ENCODE measurements around the gene BFSP1.

The BFSP1 gene

DNA sequence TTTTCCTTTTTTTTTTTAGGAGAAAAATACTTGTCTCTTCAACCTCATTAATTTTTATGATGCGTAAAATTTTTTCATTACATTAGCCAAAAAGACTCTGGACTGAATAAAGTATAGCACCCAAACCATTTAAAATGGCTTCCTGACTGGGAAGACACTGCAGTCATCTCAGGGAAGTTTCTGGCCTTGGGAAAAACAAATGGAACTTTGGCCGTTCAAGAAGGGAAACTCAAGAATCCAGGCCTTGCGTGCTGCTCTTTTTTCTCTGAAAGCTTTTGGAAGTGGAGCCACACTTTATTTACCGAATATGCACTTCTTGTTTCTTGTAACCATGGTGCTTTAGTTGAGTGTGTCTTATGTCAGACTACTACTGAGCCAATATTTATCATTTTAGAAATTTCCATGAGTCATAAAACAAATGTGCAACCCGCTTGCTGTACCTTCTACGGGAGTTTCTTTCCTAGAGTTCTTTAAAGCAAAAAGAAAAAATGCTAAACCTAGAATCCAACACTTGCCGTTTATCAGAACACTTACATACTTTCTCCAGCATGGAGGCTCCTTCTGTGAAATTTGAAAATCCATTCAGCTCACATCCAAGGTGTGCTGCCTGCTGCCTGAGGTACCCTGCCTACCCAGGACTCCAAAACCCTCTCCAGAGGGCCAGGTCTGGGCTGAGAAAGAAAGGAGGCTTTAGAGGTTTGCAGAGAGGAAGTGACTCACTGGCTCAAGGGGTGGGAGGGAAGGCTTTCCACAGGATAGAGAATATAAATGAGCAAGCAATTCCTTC lies 27.2 kb upstream of the BFSP1 start:
- DNase-seq (ENCODE audit: low read depth in 1 of 2, low spot score in 1 of 2), result no peak

DNA sequence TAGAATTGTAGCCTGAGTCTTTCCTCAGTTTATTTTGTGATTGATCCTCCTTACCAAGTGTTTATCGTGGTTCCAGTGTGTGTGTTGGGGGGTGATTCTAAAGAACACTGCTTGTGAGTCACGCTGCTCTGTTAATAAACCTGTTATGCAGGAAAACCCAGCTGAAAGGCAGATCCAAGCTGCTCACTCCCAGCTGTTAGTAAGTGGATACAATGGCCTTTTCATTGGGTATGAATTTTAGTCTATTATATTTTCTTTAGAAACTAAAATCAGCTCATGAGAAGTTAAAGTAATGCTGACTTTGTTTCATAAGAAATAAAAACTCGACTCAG lies 26.5 kb upstream of the BFSP1 start:
- no peak for DNase-seq (ENCODE audit: low read depth in 1 of 2, low spot score in 1 of 2)

DNA sequence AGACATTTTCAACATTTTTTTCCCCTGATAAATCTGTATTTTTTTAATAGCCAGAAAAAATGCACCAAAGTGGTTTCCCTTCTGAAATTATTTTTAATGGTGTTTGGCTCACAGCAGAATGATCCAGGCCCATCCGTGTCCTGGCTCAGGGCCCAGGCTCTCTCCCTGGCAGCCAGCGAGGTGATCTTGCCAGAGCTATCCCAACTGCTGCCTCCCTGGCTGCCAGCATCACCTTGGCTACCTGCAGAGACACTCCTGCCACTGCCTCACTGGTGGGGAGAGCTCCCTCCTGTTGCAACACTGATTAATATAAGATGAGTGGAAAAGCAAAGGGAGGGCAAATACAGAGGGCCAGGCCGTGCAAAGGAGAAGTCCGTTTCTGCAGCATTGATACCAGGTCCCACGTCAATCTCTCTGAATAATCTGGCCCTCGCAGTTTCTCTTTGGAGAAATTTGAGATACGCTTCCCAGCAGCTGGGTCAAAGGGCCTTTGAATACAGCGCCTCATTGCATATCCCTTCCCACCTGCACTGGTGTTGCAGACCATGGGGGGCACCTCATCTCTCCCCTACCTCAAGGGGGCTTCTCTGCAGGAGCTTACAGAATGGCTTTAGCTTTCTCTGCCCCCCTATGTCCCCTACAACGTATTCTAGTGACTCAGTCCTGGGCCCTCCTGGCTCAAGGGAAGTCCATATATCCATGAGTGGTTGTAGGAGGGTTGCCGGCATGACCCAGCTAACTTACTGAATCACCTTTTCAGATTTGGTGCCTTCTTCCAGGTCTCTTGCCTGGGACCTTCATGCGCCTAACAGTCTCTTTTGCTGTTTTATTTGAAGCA lies 25.9 kb upstream of the BFSP1 start:
- DNase-seq (ENCODE audit: low read depth in 1 of 2, low spot score in 1 of 2), result no peak

DNA sequence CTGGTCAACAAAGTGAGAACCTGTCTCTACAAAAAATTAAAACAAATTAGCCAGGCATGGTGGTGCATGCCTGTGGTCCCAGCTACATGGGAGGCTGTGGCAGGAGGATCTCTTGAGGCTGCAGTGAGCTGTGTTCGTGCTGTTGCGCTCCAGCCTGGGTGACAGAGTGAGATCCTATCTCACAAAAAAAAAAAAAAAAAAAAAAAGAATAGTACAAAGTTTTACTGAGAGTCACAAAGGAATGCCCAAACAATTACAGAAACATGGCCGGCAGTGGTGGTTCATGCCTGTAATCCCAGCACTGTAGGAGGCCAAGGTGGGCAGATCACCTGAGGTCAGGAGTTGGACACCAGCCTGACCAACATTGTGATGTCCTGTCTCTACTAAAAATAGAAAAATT lies 23.9 kb upstream of the BFSP1 start:
- DNase-seq (ENCODE audit: low read depth in 1 of 2, low spot score in 1 of 2), result no peak

DNA sequence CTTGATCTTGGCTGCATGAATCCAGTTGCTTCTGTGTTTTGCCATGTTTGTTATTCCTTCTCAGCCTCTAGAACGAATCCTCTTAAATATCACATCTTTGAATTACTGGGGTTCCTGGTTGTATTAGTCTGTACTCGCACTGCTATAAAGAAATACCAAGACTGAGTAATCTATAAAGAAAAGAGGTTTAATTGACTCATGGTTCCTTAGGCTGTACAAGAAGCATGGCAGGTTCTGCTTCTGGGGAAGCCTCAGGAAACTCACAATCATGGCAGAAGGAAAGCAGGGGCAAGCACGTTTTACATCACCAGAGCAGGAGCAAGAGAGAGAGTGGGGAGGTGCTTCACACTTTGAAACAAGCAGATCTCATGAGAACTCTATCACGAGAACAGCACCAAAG lies 18.0 kb upstream of the BFSP1 start:
- no peak for DNase-seq (ENCODE audit: low read depth in 1 of 2, low spot score in 1 of 2)

DNA sequence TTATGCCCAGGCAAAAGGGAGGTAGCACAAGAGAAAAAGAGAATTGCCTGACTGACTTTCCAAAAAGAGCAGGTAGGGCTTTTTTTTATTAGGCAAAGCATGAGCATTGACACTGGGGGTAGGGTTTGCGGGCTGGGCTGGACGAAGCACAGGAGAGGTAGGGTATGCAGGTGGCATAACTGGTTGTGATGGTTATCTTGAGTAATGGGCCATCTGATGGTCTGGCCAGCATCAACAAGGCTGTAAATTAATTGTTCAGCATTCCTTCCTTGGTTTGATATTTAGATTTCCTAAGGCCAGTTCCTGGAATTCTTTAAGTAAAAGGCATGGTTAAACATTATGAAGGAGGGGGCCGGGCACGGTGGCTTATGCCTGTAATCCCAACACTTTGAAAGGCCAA lies 13.9 kb upstream of the BFSP1 start:
- no peak for DNase-seq (ENCODE audit: low read depth in 1 of 2, low spot score in 1 of 2)

DNA sequence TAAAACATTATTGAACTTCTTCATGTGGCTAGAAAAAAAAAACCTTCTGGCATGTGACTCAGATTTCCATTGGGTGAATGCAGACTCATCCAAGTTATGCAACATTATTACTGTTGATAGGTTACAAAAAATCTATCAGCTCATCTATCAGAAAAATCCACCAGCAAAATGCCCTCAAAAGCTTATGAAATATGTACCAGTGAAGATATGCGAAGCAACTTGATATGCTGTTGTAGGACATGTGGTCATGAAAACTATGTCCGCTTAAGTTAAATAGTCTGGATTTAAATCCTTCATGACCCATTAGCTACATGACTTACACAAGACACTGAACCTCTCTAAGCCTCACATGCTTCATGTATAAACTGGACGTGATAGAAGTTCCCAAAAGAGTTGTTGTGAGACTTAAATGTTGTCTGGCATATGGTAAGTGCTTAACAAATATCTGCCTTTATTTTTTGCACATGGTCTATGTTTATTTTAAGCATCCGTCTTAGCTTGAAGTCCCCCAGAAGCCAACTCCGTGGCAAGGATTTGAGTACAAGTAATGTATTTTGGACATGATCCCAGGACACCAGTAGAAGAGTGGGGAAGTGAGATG lies 12.5 kb upstream of the BFSP1 start:
- DNase-seq (ENCODE audit: low read depth in 1 of 2, low spot score in 1 of 2), result no peak

DNA sequence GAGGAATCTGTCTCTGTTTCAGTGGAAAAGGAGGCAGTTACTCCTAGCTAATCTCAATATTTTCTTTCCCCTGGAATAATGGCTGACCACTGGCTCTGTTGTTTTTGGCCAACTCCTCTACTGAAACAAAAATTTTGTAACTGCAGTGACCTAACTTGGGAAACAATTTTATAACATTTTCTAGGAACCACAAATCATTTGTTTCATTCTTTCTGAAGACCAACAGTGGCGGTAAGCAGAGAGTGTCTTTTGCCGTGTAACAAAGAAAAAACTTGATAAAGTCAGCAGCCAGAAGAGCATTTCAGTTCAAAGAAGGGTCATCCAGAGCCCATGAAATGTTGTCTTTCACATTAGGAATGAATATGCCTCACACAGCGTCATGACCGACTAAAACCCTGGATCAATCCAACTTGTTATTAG lies 11.8 kb upstream of the BFSP1 start:
- DNase-seq (ENCODE audit: low read depth in 1 of 2, low spot score in 1 of 2), result no peak

DNA sequence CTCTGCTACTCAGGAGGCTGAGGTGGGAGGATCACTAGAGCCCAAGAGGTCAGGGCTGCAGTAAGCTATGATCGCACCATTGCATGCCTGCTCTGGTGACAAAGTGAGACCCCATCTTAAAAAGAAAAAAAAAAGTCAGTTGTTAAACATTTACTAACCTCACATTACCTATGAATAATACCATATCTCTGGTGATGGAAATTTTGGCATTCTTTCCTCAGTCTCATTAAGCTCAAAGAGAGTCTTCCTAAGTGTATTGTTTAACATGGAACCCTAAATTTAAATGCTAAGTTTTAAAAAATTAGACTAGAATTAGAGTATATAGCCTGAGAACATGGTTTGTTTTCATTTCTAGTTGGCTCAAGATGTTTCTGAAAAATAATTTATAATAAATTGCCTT lies 11.3 kb upstream of the BFSP1 start:
- no peak for DNase-seq (ENCODE audit: low read depth in 1 of 2, low spot score in 1 of 2)

DNA sequence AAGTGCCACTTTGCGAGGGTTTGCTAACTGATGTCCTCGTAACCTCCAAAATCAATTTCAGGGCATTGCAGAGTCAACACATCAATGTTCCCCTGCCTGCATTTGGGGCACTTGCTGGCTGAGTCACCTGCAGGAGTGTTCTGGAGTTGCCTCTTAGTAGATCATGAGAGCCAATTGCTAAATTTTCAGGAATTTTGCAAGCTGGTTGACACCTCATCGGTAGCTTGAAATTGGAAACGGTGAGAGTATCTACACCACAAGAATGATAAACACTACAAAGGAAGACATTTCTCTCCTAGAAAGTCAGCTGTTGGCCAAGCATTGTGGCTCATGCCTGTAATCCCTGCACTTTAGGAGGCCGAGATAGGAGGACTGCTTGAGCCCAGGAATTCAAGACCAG lies 10.8 kb upstream of the BFSP1 start:
- DNase-seq (ENCODE audit: low read depth in 1 of 2, low spot score in 1 of 2), result no peak

DNA sequence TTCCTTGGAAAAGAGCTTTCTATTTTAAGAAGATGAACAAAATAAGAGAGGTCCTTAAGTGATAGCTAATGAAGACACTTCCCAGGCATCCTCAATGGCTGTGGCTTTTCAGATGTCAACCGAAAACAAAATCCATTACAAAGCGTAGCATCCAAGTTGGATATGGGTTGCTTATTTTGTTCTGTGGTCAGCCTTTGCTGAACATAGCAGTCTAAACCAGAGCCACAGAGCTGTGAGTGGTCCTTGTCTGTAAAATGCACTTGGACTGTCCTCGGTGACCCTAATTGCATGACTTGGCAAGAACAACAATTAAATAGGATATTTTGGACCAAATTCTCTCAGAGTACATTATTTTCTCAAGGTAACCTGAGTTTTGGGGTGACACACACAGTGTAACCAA lies 10.4 kb upstream of the BFSP1 start:
- DNase-seq (ENCODE audit: low read depth in 1 of 2, low spot score in 1 of 2), result no peak

DNA sequence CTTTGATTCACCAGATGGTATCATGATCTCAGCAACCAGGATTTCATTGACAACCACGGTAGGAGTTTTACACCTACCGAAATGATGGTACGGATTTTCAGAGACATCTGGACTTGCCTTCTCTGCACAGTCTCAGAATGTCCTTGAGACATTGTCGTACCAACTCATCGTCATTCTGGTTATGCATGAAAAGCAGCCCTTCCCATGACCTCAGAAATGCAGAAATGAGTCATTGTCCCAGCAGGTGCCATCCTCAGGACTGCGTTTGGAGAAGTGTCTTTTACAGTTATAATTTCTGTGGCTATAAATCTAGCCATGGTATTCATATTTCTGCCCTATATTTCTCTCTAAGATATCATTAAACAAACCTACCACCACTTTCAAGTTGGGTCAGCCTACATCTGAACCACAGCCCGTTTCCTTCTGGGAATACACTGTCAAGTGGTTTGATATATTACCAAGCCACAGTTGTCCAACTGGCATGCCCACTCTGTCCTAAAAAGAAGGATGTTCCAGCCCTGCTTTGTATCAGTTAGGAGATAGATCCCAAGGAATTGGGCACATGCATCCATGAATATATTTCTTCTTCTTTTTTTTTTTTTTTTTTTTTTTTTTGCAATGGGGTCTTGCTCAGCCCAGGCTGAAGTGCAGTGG lies 7.5 kb upstream of the BFSP1 start:
- DNase-seq (ENCODE audit: low read depth in 1 of 2, low spot score in 1 of 2), result no peak

DNA sequence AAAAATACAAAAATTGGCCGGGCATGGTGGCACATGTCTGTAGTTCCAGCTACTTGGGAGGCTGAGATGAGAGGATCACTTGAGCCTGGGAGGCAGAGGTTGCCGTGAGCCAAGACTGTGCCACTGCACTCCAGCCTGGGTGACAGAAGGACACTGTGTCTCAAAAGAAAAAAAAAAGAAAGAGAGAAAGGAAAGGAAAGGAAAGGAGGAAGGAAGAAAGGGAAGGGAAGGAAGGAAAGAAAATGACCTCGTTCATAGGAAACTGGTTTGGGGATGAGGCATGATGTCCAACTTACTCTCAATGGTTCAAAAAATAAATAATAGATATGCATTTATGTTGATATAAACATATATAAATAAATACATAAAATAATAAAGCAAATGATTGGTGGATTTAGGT lies 6.8 kb upstream of the BFSP1 start:
- DNase-seq (ENCODE audit: low read depth in 1 of 2, low spot score in 1 of 2), result no peak

DNA sequence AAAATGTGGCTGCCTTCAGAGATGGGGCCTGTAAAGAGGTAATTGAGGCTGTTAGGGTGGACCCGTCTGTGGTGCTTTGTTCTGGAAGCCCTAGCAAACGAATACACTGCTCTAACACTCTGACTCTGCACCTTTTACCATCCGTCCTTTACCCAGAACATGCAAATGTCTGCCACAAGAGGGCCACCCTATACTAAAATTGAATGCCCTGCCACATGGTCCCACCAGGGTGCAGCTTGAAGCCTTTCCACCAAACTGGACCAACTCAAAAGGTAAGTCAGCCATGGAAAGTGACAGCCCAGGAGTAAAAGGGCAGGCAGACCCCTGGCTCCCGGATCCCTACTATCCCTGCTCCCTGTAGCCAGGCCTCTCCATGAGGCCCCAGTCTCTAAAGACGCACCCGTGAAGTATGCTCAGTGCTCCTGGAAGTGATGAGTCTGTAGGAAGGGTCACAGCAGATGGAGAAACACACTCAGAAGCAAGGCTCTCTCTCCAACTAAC lies 5.8 kb upstream of the BFSP1 start:
- peak; percentile 26 to 32 for DNase-seq (ENCODE audit: low read depth in 1 of 2, low spot score in 1 of 2)

DNA sequence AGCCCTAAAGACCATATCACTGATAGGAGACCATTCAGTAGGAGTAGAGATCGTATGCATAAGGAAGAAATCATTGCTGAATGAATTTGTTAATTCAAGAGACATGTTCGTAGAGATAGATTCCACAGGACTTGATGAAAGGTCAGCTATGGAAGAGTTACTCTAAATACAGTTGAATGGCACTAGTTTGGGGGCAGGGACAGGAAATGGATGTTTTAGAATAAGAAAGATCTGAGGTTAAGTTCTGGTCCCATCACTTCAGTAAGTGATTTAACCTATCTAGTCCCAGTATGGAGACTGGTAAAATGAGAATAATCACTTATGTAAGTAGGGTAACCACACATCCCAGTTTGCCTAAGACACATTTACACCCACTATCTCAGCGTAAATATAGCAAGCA lies 2.9 kb upstream of the BFSP1 start:
- DNase-seq (ENCODE audit: low read depth in 1 of 2, low spot score in 1 of 2), result no peak

DNA sequence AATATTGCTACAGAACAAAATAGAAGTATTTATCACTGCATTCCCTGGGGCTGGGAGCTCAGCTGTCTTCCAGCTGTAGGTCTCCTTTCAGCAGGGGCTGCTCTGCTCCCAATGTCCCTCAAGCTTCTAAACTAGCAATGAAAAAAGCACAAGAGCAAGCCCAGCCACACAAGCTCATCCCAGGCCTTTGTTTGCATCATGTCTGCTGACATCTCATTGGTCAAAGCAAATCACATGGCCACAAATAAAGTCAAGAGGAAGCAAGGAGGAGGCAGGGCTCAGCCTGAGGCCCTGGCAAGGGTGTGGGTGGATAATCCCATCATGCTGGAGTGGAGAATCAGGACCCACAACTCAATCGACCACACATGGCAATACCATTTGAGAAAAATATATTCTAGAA lies 2.2 kb upstream of the BFSP1 start:
- no peak for DNase-seq (ENCODE audit: low read depth in 1 of 2, low spot score in 1 of 2)

DNA sequence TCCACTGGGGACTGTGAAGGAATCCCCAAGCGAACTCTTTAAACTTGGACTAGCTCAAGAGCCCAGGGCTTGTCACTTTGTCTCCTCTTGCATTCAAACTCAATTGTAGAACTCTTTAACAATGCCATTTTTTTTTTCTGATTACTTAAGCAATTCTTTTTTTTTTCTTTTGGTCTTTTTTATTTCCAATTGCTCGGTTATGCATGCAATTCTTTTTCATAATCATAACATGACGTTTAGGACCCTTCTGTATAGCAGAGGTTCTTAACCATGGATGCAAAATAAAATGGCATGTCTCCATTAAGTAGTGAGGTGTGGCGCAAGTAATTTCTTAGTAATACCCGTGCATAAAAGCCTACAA lies 466 bp upstream of the BFSP1 start:
- no peak for DNase-seq (ENCODE audit: low read depth in 1 of 2, low spot score in 1 of 2)

DNA sequence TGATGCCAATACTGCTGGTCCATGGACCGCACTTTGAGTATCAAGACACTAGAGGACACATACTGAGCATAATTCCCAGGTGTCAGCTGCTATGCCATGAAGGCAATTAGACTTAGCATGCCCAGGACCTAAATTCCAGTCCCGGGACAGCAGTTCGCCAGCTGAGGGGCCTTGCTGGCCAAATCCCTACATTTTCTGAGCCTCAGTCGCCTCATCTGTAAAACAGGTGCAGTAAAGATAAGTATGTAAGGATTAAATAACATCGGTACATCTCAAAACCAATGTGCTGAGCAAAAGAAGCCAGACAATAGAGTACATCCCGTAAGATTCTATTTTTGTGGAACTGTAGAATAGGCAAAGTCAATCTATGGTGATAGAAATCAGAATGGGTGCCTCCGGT lies 1.0 kb downstream of the BFSP1 start:
- DNase-seq (ENCODE audit: low read depth in 1 of 2, low spot score in 1 of 2), result no peak

DNA sequence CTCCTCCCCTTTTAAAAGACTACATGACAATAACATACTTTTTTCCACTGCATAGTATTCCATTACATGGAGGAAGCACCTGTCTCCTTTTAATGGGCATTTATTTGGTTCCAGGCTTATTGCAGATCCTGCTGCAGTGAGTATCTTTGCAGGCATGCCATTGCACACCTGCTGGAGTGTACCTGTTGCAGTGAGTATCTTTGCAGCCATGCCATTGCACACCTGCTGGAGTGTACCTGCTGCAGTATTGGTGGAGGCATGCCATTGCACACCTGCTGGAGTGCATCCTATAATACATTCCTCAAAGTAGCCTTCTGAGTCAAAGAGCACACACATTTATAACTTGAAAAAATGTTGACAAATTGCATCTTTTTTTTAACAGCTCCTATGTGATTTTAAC lies 1.6 kb downstream of the BFSP1 start:
- DNase-seq (ENCODE audit: low read depth in 1 of 2, low spot score in 1 of 2), result no peak

DNA sequence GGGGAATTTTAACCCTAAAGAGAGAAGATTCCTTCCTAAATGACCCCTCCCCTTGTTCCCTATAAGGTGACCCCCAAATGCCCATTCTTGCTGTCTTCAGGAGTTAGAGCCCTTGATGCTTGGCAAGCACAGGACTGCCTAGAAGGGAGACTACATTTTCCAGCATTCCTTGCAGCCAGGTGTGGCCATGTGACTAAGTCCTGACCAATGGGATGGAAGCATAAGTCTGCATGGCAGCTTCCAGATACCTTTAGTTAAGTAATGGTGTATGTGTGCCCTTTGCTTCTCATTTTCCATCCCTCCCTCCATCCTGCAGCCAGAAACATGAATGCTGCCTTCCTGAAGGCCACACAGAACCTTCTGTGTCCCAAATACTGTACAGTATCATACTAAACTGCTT lies 5.5 kb downstream of the BFSP1 start:
- DNase-seq (ENCODE audit: low read depth in 1 of 2, low spot score in 1 of 2), result no peak

DNA sequence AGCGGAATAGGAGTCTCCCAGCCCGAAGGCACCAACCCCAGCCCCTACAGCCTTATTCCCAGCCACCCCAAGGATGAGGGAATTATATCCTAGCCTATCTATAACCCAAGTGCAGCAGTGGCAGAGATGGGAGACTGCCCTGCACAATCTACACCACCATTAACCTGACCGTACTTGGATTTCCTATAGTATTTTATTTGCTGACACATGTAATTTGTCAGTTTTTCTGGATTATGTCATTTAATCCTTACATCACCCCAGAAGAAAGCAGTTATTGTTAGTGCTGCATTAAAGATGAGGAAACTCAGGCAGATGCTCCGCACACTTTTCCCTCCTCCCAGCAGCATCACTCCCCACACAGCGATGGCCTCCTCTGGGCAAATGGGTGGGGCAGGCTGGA lies 6.0 kb downstream of the BFSP1 start:
- DNase-seq (ENCODE audit: low read depth in 1 of 2, low spot score in 1 of 2), result no peak

DNA sequence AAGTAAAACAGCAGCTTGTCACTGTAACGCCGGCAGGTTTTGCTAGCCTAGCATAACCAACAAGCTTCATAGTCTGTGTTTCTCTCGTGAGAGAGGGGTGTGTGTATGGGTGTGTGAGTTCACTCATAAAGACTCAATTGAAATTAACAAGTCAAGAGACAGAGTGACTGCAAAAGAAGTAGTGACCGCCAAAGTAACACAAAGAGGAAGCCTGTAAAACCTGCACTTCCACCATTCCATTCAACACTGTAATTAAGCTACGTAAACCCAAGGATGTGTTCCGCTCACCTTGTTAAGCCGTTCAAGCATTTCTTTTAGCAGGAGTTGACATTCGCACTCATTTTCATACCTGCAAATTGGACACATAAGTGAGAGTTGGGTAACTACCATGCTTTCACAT lies 6.6 kb downstream of the BFSP1 start:
- DNase-seq (ENCODE audit: low read depth in 1 of 2, low spot score in 1 of 2), result no peak

Data from stimulated activated CD4-positive, alpha-beta T cell treated with anti-CD3 and anti-CD28 coated beads, Interleukin-15, amount 100 ng/mL, for 1 hour (primary cell).